Kidney (tissue), 14 donors: Measurements from ENCODE around the gene KANSL1L. TPM values are rescaled to one million over a fixed set of nuclear protein-coding genes. Genes with fewer than 3 reads are reported as not detected.

Experiments used
- DNase-seq, 5 donors: peaks; one replicate each; pipeline ENCODE4 v3.0.0-alpha.2; 2013 to 2020
- FAIRE-seq: peaks from 2 replicates; lab custom pipeline; 2012; peaks lifted over from hg19 to GRCh38; lab: Jason Lieb, UNC
- H3K27ac ChIP-seq, 2 donors: one replicate each; pipeline ENCODE4 v1.7.0; 2013; ENCODE audit warnings: low read depth in 2 of 2, low read length in 2 of 2, inconsistent platforms in 1 of 2
- H3K27me3 ChIP-seq: one replicate; pipeline ENCODE4 v1.7.1; 2013; ENCODE audit warnings: low read length, inconsistent platforms; ENCODE audit not compliant: control insufficient read depth, insufficient read depth
- H3K36me3 ChIP-seq, 3 donors: one replicate each; pipeline versions ENCODE4 v1.7.0 to v1.7.1; 2013; ENCODE audit warnings: low read length in 3 of 3, control low read depth in 1 of 3, inconsistent platforms in 1 of 3; ENCODE audit not compliant: insufficient read depth in 3 of 3, control insufficient read depth in 2 of 3
- H3K4me1 ChIP-seq, 3 donors: one replicate each; pipeline versions ENCODE4 v1.7.0 to v1.7.1; 2013; ENCODE audit warnings: low read length in 3 of 3, inconsistent platforms in 1 of 3, low read depth in 1 of 3; ENCODE audit not compliant: control insufficient read depth in 2 of 3, insufficient read depth in 2 of 3
- H3K4me3 ChIP-seq, 3 donors: one replicate each; pipeline versions ENCODE4 v1.7.0 to v1.8.1; 2013; ENCODE audit warnings: low read length in 3 of 3, control low read depth in 1 of 3, inconsistent platforms in 1 of 3
- H3K9ac ChIP-seq, 3 donors: one replicate each; pipeline versions ENCODE4 v1.7.0 to v1.7.1; 2013; ENCODE audit warnings: low read length in 3 of 3, control low read depth in 1 of 3, inconsistent platforms in 1 of 3
- H3K9me3 ChIP-seq, 3 donors: one replicate each; pipeline versions ENCODE4 v1.7.0 to v1.7.1; 2013; ENCODE audit warnings: low read length in 3 of 3, control low read depth in 1 of 3, inconsistent platforms in 1 of 3; ENCODE audit not compliant: control insufficient read depth in 2 of 3, insufficient read depth in 1 of 3
- intact Hi-C: fragments of 100-400 bp; cut with DNase I; formaldehyde crosslinking; loops from one replicate; pipeline ENCODE4 v1.11.1; 2022
- polyA plus RNA-seq: library from polyadenylated mRNA; stranded (reverse); fragments of 350-450 nt; fragmentation: Illumina TruSeq; extraction: RNeasy Lipid Tissue Mini Kit (QIAGEN cat#74804); gene quantifications from one replicate; pipeline ENCODE4 v1.2.3, GENCODE V29; 2014; ENCODE audit warnings: low read depth, low replicate concordance; ENCODE audit not compliant: insufficient read depth
- total RNA-seq: library from RNA; stranded (reverse); fragmentation: NEBNext Ultra II Directional; extraction: Animal tissue kit (Norgen Biotek cat#: 25700); gene quantifications from one replicate; pipeline ENCODE4 v1.2.1, GENCODE V29; 2021
- TF ChIP-seq, protein P1 (sequence below): IDR thresholded peaks from 3 replicates; pipeline ENCODE4 v1.5.1; 2012; ENCODE audit warnings: mild to moderate bottlenecking, moderate library complexity, borderline replicate concordance; ENCODE audit not compliant: insufficient read depth; ENCODE audit errors: extremely low read depth
- donor health status: control.
- donor health status: control.
- donor health status: control.
- donor health status: control.
- donor health status: control.
- donor health status: DM: yes; HTN: yes; CAD: no.
- donor health status: Normal renal cell carcinoma (clear cell type).

KANSL1L gene
- total and polyA plus RNA-seq, 2 donors from 2014 or later, result 11.6 to 65.4 TPM

DNA sequence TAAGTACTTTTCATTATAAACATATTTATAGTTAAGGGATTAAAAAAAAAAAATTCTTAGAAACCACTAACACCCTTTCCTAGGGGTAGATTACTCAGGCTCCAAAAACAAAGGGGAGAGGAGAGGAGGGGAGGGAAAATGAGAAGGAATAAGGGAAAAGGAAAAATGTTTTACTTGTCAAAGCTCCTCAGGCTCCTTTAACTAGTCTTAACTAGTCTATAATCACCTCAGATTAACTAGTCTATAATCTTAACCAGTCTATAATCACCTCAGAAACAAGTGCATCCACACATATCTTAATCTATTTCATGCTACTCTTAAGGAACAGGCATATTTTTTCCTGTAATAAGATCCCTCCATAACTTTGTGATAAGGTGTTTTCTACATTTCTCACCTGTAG lies 76.4 kb downstream of the KANSL1L start:
- Histone ChIP-seq H3K4me1 (no peaks in the 10 kb centered on the region), H3K36me3 (peaks cover 0 to 4% (median 3%) of the 10 kb centered on the region in 3 donors), H3K4me3 (no peak overlapping the region), H3K9me3 (no peaks in the 10 kb centered on the region), H3K9ac (no peak overlapping the region), H3K27ac (no peak overlapping the region), H3K27me3 (no peaks in the 10 kb centered on the region)
- no peak for FAIRE-seq
- intact Hi-C loops, result no loop called here
- TF ChIP-seq, protein P1, sequence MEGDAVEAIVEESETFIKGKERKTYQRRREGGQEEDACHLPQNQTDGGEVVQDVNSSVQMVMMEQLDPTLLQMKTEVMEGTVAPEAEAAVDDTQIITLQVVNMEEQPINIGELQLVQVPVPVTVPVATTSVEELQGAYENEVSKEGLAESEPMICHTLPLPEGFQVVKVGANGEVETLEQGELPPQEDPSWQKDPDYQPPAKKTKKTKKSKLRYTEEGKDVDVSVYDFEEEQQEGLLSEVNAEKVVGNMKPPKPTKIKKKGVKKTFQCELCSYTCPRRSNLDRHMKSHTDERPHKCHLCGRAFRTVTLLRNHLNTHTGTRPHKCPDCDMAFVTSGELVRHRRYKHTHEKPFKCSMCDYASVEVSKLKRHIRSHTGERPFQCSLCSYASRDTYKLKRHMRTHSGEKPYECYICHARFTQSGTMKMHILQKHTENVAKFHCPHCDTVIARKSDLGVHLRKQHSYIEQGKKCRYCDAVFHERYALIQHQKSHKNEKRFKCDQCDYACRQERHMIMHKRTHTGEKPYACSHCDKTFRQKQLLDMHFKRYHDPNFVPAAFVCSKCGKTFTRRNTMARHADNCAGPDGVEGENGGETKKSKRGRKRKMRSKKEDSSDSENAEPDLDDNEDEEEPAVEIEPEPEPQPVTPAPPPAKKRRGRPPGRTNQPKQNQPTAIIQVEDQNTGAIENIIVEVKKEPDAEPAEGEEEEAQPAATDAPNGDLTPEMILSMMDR, result no peak
- DNase-seq, result no peak

DNA sequence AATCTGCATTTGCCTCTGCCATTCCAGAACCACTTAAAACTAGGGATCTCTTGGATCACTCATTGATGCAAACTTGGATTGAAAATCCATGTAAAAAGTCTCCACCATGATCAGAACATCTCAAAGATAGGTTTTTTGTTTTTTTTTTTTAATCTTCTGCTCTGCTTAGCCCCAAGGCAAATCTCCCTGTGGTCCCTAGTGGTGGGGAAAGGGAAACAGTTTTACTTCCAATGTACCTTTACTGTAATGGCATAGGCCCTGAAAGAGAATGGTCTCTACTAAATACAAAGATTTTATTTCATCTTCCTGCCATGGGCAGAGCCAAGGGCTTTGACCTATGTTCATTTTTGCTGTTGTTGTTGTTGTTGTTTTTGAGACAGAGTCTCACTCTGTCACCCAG lies 78.4 kb downstream of the KANSL1L start:
- Histone ChIP-seq H3K36me3 (peaks cover 0 to 4% (median 3%) of the 10 kb centered on the region in 3 donors), H3K9me3 (no peaks in the 10 kb centered on the region), H3K27me3 (no peaks in the 10 kb centered on the region), H3K27ac (no peak overlapping the region), H3K4me1 (no peaks in the 10 kb centered on the region), H3K4me3 (no peak overlapping the region), H3K9ac (no peak overlapping the region)
- TF ChIP-seq, protein P1, result no peak
- DNase-seq, result no peak
- FAIRE-seq, result no peak
- intact Hi-C loops, result no loop called here

DNA sequence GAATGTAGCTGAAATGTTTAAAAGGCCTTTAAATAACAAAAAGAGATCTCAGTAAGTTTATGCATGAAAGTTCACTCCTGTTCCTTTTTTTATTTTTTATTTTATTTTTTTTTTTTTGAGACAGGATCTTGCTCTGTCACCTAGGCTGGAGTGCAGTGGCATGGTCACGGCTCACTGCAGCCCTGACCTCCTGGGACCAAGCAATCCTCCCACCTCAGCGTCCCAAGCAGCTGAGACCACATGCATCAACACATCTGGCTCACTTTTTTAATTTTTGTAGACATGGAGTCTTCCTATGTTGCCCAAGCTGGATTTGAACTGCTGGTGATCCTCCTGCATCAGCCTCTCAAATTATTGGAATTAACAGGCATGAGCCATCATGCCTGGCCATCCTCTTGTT lies 84.3 kb downstream of the KANSL1L start:
- H3K27me3 ChIP-seq, result no peaks in the 10 kb centered on the region
- H3K36me3 ChIP-seq, result no peaks in the 10 kb centered on the region
- H3K9ac ChIP-seq, result no peak overlapping the region
- no peaks in the 10 kb centered on the region for H3K4me1 ChIP-seq
- intact Hi-C loops, result no loop called here
- no peaks in the 10 kb centered on the region for H3K9me3 ChIP-seq
- DNase-seq (no peak), FAIRE-seq (no peak)
- TF ChIP-seq, protein P1, result no peak
- no peak overlapping the region for H3K4me3 ChIP-seq
- H3K27ac ChIP-seq, result no peak overlapping the region

DNA sequence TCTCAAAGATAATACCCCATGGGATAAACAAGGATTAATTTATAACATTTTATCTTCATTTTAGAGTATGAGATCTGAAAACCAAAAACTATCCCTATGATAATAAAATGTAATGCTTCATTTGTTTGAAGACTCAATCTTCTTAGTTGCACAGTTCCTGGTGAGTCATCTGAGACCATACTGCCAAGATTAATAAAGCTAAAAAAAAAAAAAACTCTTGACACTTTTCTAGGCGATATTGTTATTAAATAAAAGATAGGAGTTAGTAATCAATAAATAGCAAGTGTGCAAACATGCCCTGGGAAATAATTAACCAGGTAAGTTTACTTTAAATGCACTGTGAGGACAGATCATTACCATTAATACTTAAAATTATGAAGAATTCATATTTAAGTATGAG lies 84.9 kb downstream of the KANSL1L start:
- intact Hi-C loops, result no loop called here

More for the DNA sequence above, 84.9 kb downstream of the KANSL1L start:
- no peak overlapping the region for H3K9ac ChIP-seq
- no peak overlapping the region for H3K4me3 ChIP-seq
- H3K27me3 ChIP-seq, result no peaks in the 10 kb centered on the region
- H3K27ac ChIP-seq, result no peak overlapping the region
- TF ChIP-seq, protein P1, result no peak
- no peaks in the 10 kb centered on the region for H3K9me3 ChIP-seq
- H3K4me1 ChIP-seq, result no peaks in the 10 kb centered on the region
- FAIRE-seq, result peak; percentile 11
- DNase-seq, result no peak
- H3K36me3 ChIP-seq, result no peaks in the 10 kb centered on the region
